ENCODE data around the gene SDK2.

SDK2 gene

GRCh38 chr17:73528679-73529078 is 115.6 kb downstream of the SDK2 start:
- DNase-seq: no peak

- DNase-seq: no peak
Observed at GRCh38 chr17:73526952-73527351, 117.3 kb downstream of the SDK2 start.

- DNase-seq: no peak
Observed at GRCh38 chr17:73524941-73525679, 119.1 kb downstream of the SDK2 start.

- DNase-seq: no peak
Observed at GRCh38 chr17:73522696-73523095, 121.5 kb downstream of the SDK2 start.

GRCh38 chr17:73522107-73522506 is 122.1 kb downstream of the SDK2 start:
- no peak for DNase-seq

- no peak for DNase-seq
Observed at GRCh38 chr17:73521376-73521775, 122.9 kb downstream of the SDK2 start.

- no peak for DNase-seq
Observed at GRCh38 chr17:73520369-73520761, 123.9 kb downstream of the SDK2 start.

- DNase-seq: no peak
Observed at GRCh38 chr17:73519714-73520368, 124.4 kb downstream of the SDK2 start.

GRCh38 chr17:73519011-73519410 is 125.2 kb downstream of the SDK2 start:
- no peak for DNase-seq

- DNase-seq: no peak
Observed at GRCh38 chr17:73516431-73516830, 127.8 kb downstream of the SDK2 start.

GRCh38 chr17:73514146-73514863 is 129.9 kb downstream of the SDK2 start:
- no peak for DNase-seq

GRCh38 chr17:73513426-73513825 is 130.8 kb downstream of the SDK2 start:
- no peak for DNase-seq

GRCh38 chr17:73511719-73512115 is 132.5 kb downstream of the SDK2 start:
- no peak for DNase-seq

- DNase-seq: no peak
Observed at GRCh38 chr17:73510981-73511718, 133.1 kb downstream of the SDK2 start.

- no peak for DNase-seq
Observed at GRCh38 chr17:73508931-73509605, 135.2 kb downstream of the SDK2 start.

GRCh38 chr17:73508057-73508930 is 136.0 kb downstream of the SDK2 start:
- DNase-seq: no peak

GRCh38 chr17:73506470-73507435 is 137.5 kb downstream of the SDK2 start:
- DNase-seq: no peak

GRCh38 chr17:73503560-73503959 is 140.7 kb downstream of the SDK2 start:
- no peak for DNase-seq

- no peak for DNase-seq
Observed at GRCh38 chr17:73500414-73500999, 143.7 kb downstream of the SDK2 start.

Data from CD4-positive, alpha-beta T cell treated with Interleukin-17A for 4 hours (primary cell).